GM21390 (cell line): ENCODE measurements around the gene SOX15.
"Not testable (repeated sequence)": the region's sequence is repeated elsewhere in the genome, so short reads cannot be mapped to it uniquely, and the experiment has no call there.

Source experiments
- ATAC-seq: cut with Tn5 transposase; IDR thresholded peaks from one replicate; pipeline ENCODE4 v1.9.1; 2021; ENCODE audit not compliant: unreplicated experiment

Gene SOX15

DNA sequence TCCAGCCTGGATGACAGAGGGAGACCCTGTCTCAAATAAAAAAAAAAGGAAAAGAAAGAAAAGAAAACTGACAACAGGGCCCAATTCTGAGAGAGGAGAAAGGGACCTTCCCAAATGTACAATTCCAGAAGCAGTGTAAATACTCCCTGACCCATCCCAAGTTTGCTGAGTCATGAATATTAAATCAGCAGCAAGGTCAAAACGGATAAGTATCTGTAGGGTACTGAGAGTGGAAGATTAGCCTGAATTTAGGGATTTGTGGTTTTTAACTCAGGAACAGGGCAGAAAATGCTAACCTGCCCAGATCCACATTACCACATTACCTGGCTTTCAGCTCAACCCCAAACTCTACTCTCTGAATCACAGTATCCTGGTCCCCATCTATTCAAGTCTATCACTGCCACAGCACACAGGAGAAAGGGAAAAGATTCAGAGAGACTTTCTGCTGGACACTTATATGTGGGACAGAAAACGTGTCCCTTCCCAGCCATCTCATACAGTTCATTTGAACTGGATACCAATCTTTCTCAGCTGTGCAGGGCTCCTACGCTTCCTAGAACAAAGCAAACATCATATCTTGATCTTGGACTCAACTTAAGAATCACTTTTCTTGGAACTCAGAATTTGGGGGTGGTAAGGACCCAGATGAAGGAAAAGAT, 21.9 kb upstream of the SOX15 start:
- no peak for ATAC-seq

GRCh38 chr17:7610641-7611040, 20.7 kb upstream of the SOX15 start:
- no peak for ATAC-seq

- no peak for ATAC-seq
Observed at GRCh38 chr17:7606280-7606679, 16.4 kb upstream of the SOX15 start.

DNA sequence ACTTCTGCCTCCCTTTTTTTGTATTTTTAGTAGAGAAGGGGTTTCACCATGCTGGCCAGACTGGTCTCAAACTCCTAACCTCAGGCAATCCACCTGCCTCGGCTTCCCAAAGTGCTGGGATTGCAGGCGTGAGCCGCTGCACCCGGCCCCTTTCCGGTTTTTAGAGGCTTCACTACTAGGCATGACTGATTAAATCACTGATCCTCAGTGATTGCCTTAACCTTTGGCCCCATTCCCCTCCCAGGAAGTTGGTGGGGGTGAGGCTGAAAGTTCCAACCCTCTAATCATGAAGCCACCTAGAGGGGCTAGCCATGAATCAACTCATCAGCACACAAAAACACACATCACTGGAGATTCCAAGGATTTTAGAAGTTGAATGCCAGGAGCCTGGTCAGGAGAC, 7.7 kb upstream of the SOX15 start:
- ATAC-seq, result not testable (repeated sequence)

GRCh38 chr17:7593296-7593695, 3.4 kb upstream of the SOX15 start:
- ATAC-seq, result no peak

GRCh38 chr17:7592422-7593021, 2.6 kb upstream of the SOX15 start:
- no peak for ATAC-seq

DNA sequence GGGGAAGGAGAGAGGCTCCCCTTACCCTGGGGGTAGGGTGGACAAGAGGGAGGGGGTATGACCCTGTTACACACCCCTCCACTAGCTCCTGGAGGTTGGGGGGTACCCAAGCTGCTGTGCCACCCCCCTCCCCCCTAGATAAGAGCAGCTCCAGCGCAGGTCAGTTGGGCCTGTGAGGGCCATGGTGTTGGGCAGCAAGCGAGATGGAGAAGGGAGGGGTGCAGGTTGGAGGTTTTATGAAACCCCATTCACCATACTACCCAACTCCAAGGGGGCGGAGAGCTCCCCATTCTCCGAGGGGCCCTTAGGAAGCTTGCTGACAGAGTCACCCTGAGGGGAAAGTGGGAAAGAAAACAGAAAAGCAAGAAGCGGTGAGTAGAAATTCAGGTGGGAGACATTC, 1.7 kb upstream of the SOX15 start:
- no peak for ATAC-seq

DNA sequence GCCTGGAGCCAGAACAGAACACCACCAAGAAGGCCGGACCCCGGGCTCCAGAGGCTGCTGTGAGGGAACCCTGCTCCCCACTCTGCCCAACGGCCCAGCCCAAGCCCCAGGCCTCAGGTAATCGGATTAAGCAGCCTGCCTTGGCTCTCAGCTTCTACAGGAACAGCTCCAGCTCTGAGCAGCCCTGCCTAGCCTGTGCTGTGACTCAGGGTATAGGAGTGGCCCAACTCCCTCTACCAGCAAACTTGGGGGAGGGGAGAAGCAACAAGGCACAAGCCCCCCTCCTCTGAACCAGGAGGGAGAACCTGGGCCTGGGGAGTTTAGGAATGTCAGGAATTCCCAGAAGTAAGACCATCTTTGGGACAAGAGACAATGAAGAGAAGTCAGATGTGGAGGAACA, 849 bp upstream of the SOX15 start:
- ATAC-seq, result no peak

DNA sequence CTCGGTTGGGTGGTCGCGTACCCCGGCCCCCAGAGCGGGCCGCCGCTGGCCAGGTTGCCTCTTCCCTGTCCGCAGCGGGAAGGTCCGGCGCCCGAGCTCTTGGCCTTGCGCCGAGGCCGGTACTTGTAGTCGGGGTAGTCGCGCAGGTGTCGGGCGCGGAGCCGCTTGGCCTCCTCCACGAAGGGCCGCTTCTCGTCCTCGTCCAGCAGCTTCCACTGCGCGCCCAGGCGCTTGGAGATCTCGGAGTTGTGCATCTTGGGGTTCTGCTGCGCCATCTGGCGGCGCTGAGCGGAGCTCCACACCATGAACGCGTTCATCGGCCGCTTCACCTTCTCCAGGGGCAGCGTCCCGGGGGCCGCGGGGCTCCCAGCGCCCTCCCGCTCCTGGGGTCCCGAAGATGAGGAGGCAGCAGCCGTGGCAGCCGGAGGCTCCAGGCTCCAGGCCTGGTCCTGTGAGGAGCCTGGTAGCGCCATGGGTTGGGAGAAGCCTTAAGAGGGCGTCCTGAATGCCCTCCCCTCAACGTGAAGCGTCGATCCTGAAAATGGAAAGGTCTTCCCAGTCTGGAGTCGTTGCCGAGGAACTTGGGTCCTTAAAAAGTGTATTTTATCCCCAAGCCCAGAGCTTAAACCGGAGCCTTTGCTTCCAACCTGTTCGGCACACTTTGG, 558 bp downstream of the SOX15 start:
- ATAC-seq, result no peak

DNA sequence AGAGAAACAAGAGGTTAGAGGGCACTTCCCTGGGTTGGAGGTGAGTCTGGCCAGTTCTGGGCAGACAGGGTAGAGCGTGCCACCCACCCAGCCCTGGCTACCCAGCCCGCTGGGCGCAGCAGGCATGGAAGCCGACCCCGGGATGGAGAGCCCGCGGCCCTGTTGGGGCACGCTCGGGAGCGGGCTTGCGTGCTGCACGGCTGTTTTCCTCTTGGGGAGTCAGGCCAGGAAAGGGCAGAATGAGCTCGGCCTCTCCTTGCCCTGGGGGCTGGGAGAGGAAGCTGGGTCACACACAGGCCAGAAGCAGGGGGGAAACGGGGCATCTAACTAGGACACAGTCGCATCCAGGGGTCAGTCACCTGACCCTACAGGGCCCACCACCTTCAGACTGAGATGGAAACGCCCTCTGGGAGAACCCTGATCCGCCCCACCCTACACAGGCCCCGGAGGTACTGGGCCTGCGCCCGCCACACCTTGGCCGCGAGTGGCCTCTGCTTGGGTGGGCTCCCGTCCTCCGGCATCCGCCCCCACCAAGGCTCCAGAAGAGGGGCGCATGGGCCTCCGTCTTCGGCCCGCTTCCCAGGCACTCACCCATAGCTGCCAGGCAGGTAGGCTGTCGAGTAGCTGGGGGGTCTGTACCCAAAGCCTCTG, 1.2 kb downstream of the SOX15 start:
- no peak for ATAC-seq

GRCh38 chr17:7587420-7588151, 2.3 kb downstream of the SOX15 start:
- ATAC-seq, result no peak

DNA sequence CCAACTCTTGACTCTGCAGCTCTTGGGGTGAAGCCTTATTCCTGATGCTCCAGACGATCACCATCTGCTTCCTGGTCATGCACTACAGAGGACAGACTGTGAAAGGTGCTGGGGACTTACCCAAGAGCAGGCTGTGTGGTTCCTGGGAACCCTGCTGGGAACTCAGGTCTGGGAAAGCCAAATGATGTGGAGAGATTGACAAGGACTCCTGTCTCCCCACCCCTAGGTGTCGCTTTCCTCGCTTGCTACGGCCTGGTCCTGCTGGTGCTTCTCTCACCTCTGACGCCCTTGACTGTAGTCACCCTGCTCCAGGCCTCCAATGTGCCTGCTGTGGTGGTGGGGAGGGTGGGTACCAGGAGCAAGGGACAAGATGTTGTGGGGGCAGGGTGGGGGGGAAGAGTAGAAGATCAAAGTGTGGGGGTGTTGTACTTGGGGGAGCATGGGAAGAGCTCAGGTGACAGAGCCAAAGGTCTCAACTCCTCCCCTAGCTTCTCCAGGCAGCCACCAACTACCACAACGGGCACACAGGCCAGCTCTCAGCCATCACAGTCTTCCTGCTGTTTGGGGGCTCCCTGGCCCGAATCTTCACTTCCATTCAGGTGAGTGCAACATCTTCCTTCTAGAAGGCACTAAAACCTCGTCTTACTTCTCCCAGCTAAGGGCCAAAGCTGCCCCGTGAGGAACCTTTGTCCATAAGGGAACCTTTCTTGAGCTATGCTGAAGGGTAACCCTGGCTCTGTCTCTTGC, 3.0 kb downstream of the SOX15 start:
- ATAC-seq, result no peak

DNA sequence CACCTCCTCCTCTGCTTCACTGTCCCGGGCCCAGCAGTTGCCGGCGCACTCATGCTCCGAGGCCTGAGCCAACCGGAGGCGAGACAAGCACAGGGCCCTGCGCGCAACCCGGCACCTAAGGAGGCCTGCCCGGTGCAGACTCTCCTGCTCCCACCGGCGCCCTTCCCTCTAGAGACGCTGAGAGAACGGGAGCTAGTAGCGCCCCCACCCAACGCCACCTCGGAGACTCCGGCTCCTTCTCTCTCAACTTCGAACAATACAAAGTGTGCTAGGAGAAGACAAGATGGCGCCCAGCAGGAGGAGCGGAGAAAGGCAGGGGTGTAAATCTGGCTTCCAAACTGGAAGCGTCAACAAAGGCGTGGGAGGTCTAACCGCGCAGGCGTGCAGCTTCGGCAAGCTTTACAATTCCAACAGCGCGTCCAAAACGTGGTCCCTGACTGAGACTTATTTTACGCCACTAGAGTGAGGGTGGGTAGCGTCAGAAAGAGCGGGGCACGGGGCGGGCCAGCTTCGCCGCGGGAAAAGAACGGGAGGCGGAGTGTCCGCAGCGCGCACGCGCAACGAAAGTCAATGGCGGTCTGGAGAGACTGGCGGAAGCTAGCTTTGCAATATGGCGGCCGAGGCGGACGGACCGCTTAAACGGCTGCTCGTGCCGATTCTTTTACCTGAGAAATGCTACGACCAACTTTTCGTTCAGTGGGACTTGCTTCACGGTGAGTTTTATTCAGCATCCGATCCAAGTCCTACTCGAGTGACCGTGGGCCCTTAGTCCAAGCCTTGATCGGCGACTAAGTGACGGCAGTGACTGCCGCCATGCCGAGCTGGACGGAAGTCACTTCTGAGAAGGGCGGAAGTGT, 6.4 kb downstream of the SOX15 start, which contains the start of gene MPDU1:
Gene MPDU1, plus strand, starts transcription at position 600 of the 857 bp plus-strand sequence. Its CDS starts 11 bp downstream, at position 611.
- peak; percentile 57 for ATAC-seq

DNA sequence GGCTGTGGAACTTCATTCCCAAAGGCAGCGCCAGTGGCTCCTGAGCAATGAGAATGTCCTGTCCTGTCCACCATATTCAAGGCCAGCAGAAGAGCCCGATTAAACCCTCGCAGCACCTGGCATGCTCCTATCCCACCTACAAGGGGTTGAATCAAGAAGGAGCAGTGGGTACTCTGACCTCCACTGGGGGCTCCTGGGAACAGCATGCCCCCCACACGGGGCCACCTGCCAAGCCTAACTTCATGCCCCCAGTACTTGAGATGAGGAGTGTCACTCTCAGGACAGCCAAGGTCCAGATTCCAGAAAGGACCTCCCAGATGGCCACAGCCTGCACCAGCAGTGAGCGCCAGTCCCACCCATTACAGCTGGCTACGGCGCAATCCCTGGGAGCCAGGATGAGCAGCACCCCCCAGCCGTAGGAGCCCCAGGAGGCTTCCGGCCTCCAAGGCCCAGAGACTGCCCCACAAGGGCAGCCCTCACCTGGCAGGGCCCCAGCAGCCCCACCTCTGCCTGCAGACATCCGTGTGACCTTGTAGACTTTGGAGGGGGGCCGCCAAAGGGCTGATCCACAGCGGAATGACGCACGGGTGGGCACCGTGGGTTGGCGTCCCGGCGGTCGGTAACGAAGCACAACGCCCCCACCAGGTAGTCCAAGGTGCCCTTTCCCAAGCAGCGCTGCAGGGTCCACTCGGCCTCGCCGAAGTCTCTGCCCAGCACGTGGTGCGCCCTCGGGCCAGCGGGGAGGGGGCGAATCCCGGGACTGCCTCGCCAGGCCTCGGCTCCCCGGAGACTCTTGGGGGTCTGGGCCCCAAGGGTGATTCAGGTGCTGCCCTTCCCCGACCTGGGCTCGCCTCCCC, 7.3 kb downstream of the SOX15 start:
- no peak for ATAC-seq

DNA sequence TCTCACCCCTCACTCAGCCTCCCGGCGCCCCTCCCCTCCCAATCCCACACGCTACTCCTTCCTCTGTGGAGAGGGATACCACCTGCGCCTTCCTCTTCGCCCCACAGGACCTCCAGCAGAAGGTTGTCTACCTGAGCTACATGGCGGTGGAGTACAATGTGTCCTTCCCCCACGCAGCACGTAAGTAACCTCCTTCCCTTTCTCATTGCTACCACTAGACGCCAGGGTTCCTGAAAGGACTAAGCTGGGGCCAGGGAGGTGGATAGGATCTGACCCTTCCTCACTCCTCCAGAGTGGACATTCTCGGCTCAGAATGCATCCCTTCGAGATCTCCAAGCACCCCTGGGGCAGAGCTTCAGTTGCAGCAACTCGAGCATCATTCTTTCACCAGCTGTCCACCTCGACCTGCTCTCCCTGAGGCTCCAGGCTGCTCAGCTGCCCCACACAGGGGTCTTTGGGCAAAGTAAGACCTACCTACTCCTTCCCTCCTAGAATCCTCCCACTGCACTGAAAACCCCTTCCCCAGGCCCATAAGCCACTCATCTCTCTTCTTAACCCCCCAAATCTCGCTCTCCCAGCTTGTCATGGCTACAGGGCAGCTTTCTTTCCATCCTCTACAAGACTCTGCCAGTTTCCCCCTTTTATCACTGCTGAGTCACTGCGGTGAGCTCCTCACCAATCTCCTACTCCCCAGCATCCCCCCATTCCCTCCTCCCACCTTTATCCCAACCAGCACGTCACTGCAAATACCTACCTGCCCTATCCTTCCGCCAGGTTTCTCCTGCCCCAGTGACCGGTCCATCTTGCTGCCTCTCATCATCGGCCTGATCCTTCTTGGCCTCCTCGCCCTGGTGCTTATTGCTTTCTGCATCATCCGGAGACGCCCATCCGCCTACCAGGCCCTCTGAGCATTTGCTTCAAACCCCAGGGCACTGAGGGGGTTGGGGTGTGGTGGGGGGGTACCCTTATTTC, 9.0 kb downstream of the SOX15 start:
- no peak for ATAC-seq

- ATAC-seq, result no peak
Observed at GRCh38 chr17:7579834-7580603, 9.9 kb downstream of the SOX15 start.
